Mucosa of descending colon (tissue), 3 donors: ENCODE results near the gene TCHP. TPM values are rescaled to one million over a fixed set of nuclear protein-coding genes. Genes with fewer than 3 reads are reported as not detected.
A peak's percentile ranks its signal among the peaks of the same experiment; 100 is the strongest.
"Not testable (repeated sequence)": the region's sequence is repeated elsewhere in the genome, so short reads cannot be mapped to it uniquely, and the experiment has no call there.

ENCODE experiments used
- ATAC-seq: fragments of 200-7000 bp; cut with Tn5 transposase; one replicate; pipeline ENCODE4 v1.9.1; 2020; ENCODE audit warnings: mild to moderate bottlenecking, moderate library complexity
- DNase-seq, 3 donors: peaks; one replicate each; pipeline ENCODE4 v3.0.0-alpha.2; 2020
- H3K36me3 ChIP-seq: fragments of 200-600 bp; one replicate; pipeline ENCODE4 v1.8.0; 2021; ENCODE audit warnings: low read depth, mild to moderate bottlenecking
- H3K4me1 ChIP-seq: fragments of 200-600 bp; one replicate; pipeline ENCODE4 v1.8.0; 2021; ENCODE audit warnings: low read depth, mild to moderate bottlenecking
- H3K4me3 ChIP-seq: fragments of 200-600 bp; one replicate; pipeline ENCODE4 v1.8.0; 2021; ENCODE audit warnings: mild to moderate bottlenecking
- H3K9me3 ChIP-seq: fragments of 200-600 bp; one replicate; pipeline ENCODE4 v1.8.0; 2021; ENCODE audit warnings: mild to moderate bottlenecking
- CTCF ChIP-seq: fragments of 200-600 bp; IDR thresholded peaks from one replicate; pipeline ENCODE4 v1.8.0; 2022; ENCODE audit warnings: antibody characterized with exemption, mild to moderate bottlenecking
- intact Hi-C, 2 donors: fragments of 100-400 bp; cut with DNase I in 1 of 2; cut with micrococcal nuclease in 1 of 2; formaldehyde crosslinking; loops; one replicate each; pipeline versions ENCODE4 v1.11.0 to v1.11.1; 2022; cut with DNase I, micrococcal nuclease
- total RNA-seq, 3 donors: library from RNA; stranded (reverse); fragmentation: NEBNext Ultra II Directional in 2 of 3; extraction: Animal tissue kit (Norgen Biotek cat#: 25700) in 2 of 3; gene quantifications; one replicate each; pipeline versions ENCODE4 v1.2.1 to v1.2.4, GENCODE V29; 2021 to 2023
- donor health status: DM: no; HTN: no; CAD: no; lungs with moderate emphysema.
- donor health status: DM: no; HTN: no; CAD: no.
- donor health status: DM: no; HTN: yes; CAD: no.

The TCHP gene
- total RNA-seq, 3 donors from 2014 or later = 24.7 to 27.8 (median 24.9) TPM

GRCh38 chr12:109926488-109927210 lies 26.6 kb downstream of the TCHP start:
- Histone ChIP-seq H3K36me3 (no peaks in the 10 kb centered on the region), H3K9me3 (no peaks in the 10 kb centered on the region), H3K4me1 (peaks cover 7% of the 10 kb centered on the region), H3K4me3 (no peak overlapping the region)
- no peak for ATAC-seq
- no peak for DNase-seq
- intact Hi-C loops = no loop called here
- no peak for TF ChIP-seq CTCF

DNA sequence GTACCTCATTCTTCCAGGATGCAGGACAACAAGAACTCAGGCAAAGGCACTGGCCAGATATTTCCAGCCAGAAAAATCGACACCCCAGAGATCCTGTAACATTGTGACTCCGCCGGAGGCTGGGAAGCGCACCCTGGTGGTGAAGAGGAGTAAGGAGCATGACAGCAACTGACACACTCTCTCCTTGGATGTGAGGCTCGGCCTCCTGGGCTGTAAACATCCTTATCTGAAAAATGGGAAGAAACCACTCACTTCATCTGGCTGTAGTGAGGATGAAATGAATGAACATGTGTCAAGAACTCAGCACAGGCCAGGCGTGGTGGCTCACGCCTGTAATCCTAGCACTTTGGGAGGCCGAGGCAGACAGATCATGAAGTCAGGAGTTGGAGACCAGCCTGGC lies 27.5 kb downstream of the TCHP start:
- peak; percentile 86 for ATAC-seq
- no peak overlapping the region for H3K4me3 ChIP-seq
- H3K9me3 ChIP-seq = no peaks in the 10 kb centered on the region
- peaks cover 7% of the 10 kb centered on the region for H3K4me1 ChIP-seq
- peak; percentile 29 for TF ChIP-seq CTCF
- intact Hi-C loops = no loop called here
- H3K36me3 ChIP-seq = peaks cover 7% of the 10 kb centered on the region
- DNase-seq = peak in 2 of 3 donors; percentile 32 to 42

DNA sequence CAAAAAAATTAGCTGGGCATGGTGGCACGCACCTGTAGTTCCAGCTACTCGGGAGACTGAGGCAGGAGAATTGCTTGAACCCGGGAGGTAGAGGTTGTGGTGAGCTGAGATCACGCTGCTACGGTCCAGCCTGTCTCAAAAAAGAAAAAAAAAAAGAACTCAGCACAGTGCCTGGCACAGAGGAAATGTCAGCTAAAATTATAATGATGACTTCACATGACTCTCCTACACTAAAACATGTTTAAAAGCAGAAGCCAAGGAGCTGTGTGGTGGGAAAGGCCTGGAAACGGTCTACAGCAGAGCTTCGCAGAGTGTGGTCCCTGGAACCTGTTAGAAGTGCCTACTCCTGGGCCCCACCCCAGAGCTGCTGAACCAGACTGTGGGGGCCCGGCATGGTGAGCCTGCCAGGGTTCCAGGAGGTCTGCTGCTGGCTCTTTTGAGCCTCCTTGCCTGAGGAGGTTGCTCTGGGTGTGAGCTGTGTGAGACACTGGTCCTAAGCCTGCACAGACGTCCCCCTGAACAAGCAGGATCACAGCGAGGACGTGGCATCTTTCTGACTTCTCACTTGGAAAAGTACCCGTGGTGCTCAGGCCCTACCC lies 28.1 kb downstream of the TCHP start:
- intact Hi-C loops = no loop called here
- Histone ChIP-seq H3K36me3 (peaks cover 12% of the 10 kb centered on the region), H3K4me3 (no peak overlapping the region), H3K9me3 (no peaks in the 10 kb centered on the region), H3K4me1 (peaks cover 7% of the 10 kb centered on the region)
- ATAC-seq (no peak), DNase-seq (no peak)
- no peak for TF ChIP-seq CTCF

DNA sequence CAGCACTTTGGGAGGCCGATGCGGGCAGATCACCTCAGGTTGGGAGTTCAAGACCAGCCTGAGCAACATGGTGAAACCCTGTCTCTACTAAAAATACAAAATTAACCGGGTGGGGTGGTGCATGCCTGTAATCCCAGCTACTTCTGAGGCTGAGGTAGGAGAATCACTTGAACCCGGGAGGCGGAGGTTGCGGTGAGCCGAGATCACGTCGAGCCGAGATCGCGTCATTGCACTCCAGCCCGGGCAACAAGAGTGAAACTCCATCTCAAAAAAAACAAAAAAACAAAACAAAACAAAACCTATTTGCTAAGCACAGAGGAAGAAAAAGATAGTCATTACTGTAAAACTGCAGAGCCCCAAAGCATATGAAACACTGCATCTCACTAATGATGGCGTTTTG lies 29.3 kb downstream of the TCHP start:
- ATAC-seq, H3K9me3 ChIP-seq, DNase-seq, H3K4me1 ChIP-seq, intact Hi-C loops, H3K4me3 ChIP-seq: not testable (repeated sequence)
- H3K36me3 ChIP-seq = peaks cover 12% of the 10 kb centered on the region

DNA sequence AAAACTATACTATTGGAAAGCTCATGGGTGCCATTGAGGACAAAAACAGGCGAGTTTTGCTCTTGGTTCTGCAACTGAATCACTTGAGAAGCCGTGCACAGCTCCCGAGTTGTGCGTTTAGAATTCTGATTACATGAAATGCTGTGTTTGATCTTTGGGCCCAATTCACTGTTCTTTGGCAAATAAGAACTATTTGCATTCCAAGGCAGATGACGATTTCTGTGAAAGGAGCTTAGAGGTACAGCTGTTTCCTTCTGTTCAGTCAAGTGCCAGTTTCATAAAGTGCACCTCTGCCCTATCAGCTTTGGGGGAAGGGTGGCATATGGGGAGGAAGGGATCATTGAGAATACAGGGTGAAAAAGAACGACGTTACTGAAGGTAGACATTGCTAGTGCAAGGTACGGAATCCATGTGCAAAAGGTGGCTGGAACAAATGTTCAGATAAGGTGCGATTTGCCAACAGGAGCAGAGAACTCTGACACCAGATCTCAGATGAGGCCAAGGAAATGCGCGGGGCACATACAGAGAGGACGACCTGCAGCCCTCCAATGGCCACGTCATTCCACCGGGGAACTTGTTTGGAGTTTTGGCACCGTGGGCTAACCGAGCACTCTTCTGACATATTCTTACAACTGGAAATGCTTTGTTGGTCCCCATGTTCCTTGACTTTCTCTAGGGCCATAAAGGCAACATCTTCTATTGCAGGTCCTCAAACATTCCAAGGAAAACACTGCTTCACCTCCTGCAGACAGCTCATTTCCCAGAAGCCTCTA lies 30.1 kb downstream of the TCHP start:
- no peak for ATAC-seq
- H3K36me3 ChIP-seq = peaks cover 12% of the 10 kb centered on the region
- intact Hi-C loops = no loop called here
- peaks cover 7% of the 10 kb centered on the region for H3K4me1 ChIP-seq
- TF ChIP-seq CTCF = no peak
- no peaks in the 10 kb centered on the region for H3K9me3 ChIP-seq
- no peak overlapping the region for H3K4me3 ChIP-seq
- DNase-seq = no peak

DNA sequence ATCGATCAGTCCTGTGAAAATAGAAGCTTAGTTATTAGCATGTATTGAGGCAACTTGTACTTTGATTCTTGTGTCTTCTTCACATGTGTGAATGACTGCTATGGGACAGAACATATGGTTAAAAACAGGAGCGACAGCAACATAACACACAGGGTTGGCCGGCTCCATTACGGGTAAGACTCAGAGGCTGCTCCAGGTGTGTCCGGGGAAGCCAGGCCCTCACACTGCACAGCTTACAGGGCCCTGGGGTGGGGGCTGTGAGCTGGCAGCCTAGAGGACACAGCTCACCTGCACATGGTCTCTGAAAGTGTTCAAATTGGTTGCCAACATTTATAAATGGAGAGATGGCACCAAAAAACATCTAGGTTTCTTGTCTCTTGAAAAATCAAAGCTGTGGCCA lies 31.1 kb downstream of the TCHP start:
- intact Hi-C loops = no loop called here
- peaks cover 12% of the 10 kb centered on the region for H3K36me3 ChIP-seq
- ATAC-seq = no peak

More for the DNA sequence above, 31.1 kb downstream of the TCHP start:
- DNase-seq = no peak
- no peak for TF ChIP-seq CTCF
- no peak overlapping the region for H3K4me3 ChIP-seq
- peaks cover 7% of the 10 kb centered on the region for H3K4me1 ChIP-seq
- H3K9me3 ChIP-seq = no peaks in the 10 kb centered on the region
